ENCODE measurements around the gene CDC6.
A peak's percentile ranks its signal among the peaks of the same experiment; 100 is the strongest.

CDC6 gene

GRCh38 chr17:40309031-40309948 is 21.6 kb downstream of the CDC6 start, which contains the start of gene RARA:
Gene RARA, plus strand, starts transcription at chr17:40309180. Its CDS starts 22,039 bp downstream, at chr17:40331219.
- in situ Hi-C loops (cut with MboI; ENCODE audit: low sequenced_read_pairs, unreplicated experiment) = no loop called here
- no peak for TF ChIP-seq CTCF (IDR thresholded peaks at IDR 0.05; ENCODE audit: borderline replicate concordance, control extremely low read depth, extremely low read depth, insufficient read depth, missing control alignments)
- peak; percentile 77 for DNase-seq (ENCODE audit: low spot score)

GRCh38 chr17:40309949-40310510 is 22.4 kb downstream of the CDC6 start:
- in situ Hi-C loops (cut with MboI; ENCODE audit: low sequenced_read_pairs, unreplicated experiment) = no loop called here
- TF ChIP-seq CTCF (IDR thresholded peaks at IDR 0.05; ENCODE audit: borderline replicate concordance, control extremely low read depth, extremely low read depth, insufficient read depth, missing control alignments) = no peak
- DNase-seq (ENCODE audit: low spot score) = no peak

GRCh38 chr17:40310882-40311391 is 23.3 kb downstream of the CDC6 start:
- in situ Hi-C loops (cut with MboI; ENCODE audit: low sequenced_read_pairs, unreplicated experiment) = no loop called here
- no peak for TF ChIP-seq CTCF (IDR thresholded peaks at IDR 0.05; ENCODE audit: borderline replicate concordance, control extremely low read depth, extremely low read depth, insufficient read depth, missing control alignments)
- DNase-seq (ENCODE audit: low spot score) = peak; percentile 53

GRCh38 chr17:40311575-40311974 is 23.9 kb downstream of the CDC6 start:
- no peak for TF ChIP-seq CTCF (IDR thresholded peaks at IDR 0.05; ENCODE audit: borderline replicate concordance, control extremely low read depth, extremely low read depth, insufficient read depth, missing control alignments)
- in situ Hi-C loops (cut with MboI; ENCODE audit: low sequenced_read_pairs, unreplicated experiment) = no loop called here
- DNase-seq (ENCODE audit: low spot score) = no peak

GRCh38 chr17:40312131-40312731 is 24.6 kb downstream of the CDC6 start:
- in situ Hi-C loops (cut with MboI; ENCODE audit: low sequenced_read_pairs, unreplicated experiment) = no loop called here
- DNase-seq (ENCODE audit: low spot score) = peak; percentile 44
- TF ChIP-seq CTCF (IDR thresholded peaks at IDR 0.05; ENCODE audit: borderline replicate concordance, control extremely low read depth, extremely low read depth, insufficient read depth, missing control alignments) = no peak

GRCh38 chr17:40312893-40313667 is 25.4 kb downstream of the CDC6 start:
- peak; percentile 16 for DNase-seq (ENCODE audit: low spot score)
- no peak for TF ChIP-seq CTCF (IDR thresholded peaks at IDR 0.05; ENCODE audit: borderline replicate concordance, control extremely low read depth, extremely low read depth, insufficient read depth, missing control alignments)
- in situ Hi-C loops (cut with MboI; ENCODE audit: low sequenced_read_pairs, unreplicated experiment) = no loop called here

Measured in GM13976 (cell line).